Mammary epithelial cell (primary cell): ENCODE data around the gene SPTAN1.

ENCODE experiments used
- EZH2 ChIP-seq: IDR thresholded peaks from 2 replicates; pipeline ENCODE4 v1.6.1; 2012; ENCODE audit warnings: low read length, inconsistent platforms, borderline replicate concordance
- TF ChIP-seq, protein P1 (sequence below), 2 donors: IDR thresholded peaks in 1 of 2; conservative IDR thresholded peaks in 1 of 2; 2 replicates each; pipeline ENCODE4 v1.5.1; 2011 to 2012; ENCODE audit warnings: inconsistent platforms in 2 of 2, low read length in 2 of 2, mild to moderate bottlenecking in 2 of 2, control low read depth in 1 of 2, low read depth in 1 of 2; ENCODE audit not compliant: insufficient read depth in 1 of 2; ENCODE audit errors: extremely low read depth in 1 of 2

DNA sequence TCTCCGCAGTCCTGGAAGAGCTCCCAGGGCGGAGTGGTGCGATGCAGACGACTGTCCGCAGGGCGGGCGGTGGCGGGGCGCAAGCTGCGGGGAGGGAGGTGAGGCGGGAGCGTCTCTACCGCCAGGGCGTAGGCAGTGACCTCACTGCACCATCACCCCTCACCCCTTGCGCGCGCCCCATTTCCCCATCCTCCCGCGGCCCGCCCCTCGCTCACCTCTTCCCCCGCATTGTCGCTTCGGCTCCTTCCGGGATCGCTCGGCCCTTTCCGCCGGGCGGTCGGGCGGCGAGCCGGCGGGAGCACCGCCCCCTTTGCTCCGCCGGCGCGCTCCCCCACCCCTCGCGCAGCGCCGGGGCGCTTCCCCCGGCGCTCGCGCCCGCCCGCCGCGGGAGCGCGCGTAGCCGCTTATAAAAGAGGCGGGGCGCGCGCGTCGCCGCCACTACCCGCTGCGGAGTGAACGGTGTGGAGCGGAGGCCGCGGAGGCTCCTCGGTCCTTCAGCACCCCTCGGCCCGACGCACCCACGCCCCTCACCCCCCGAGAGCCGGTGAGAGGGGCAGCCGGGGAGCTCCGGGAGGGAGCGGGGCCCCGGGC, at the start of gene SPTAN1:
- TF ChIP-seq, protein P1, sequence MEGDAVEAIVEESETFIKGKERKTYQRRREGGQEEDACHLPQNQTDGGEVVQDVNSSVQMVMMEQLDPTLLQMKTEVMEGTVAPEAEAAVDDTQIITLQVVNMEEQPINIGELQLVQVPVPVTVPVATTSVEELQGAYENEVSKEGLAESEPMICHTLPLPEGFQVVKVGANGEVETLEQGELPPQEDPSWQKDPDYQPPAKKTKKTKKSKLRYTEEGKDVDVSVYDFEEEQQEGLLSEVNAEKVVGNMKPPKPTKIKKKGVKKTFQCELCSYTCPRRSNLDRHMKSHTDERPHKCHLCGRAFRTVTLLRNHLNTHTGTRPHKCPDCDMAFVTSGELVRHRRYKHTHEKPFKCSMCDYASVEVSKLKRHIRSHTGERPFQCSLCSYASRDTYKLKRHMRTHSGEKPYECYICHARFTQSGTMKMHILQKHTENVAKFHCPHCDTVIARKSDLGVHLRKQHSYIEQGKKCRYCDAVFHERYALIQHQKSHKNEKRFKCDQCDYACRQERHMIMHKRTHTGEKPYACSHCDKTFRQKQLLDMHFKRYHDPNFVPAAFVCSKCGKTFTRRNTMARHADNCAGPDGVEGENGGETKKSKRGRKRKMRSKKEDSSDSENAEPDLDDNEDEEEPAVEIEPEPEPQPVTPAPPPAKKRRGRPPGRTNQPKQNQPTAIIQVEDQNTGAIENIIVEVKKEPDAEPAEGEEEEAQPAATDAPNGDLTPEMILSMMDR (conservative IDR thresholded peaks at IDR 0.05 in 1 of 2, IDR thresholded peaks at IDR 0.05 in 1 of 2; ENCODE audit: extremely low read depth in 1 of 2, insufficient read depth in 1 of 2, low read depth in 1 of 2, low read length in 2 of 2) = no peak
- no peak for TF ChIP-seq EZH2
